Body of pancreas (tissue), 4 donors: Measurements from ENCODE around the gene PCDHGC4. TPM values are rescaled to one million over a fixed set of nuclear protein-coding genes. Genes with fewer than 3 reads are reported as not detected.

Experiments used
- ATAC-seq: fragments of 150-250 bp; one replicate; pipeline ENCODE4 v1.9.1; 2016
- DNase-seq, 4 donors: peaks; one replicate each; pipeline ENCODE4 v3.0.0-alpha.2; 2019
- H3K27ac ChIP-seq, 4 donors: fragments of 200-600 bp; sonication (generic); 1 replicate in 3 of 4; 2 replicates in 1 of 4; pipeline versions ENCODE4 v1.5.1 to v1.6.1; 2016 to 2019; ENCODE audit warnings: mild to moderate bottlenecking in 1 of 4, mixed read lengths in 1 of 4, moderate library complexity in 1 of 4
- H3K27me3 ChIP-seq, 2 donors: fragments of 200-600 bp; sonication (generic); one replicate each; pipeline ENCODE4 v1.6.0; 2016; ENCODE audit warnings: mild to moderate bottlenecking in 1 of 2
- H3K36me3 ChIP-seq, 2 donors: fragments of 200-600 bp; sonication (generic); replicated peaks in 1 of 2; 2 replicates each; pipeline ENCODE4 v1.5.1; 2016; ENCODE audit warnings: low read depth in 2 of 2; ENCODE audit not compliant: insufficient read depth in 1 of 2
- H3K4me1 ChIP-seq: fragments of 200-600 bp; sonication (generic); one replicate; pipeline ENCODE4 v1.6.0; 2016
- H3K4me3 ChIP-seq, 2 donors: fragments of 200-600 bp; sonication (generic); 1 replicate in 1 of 2; 2 replicates in 1 of 2; pipeline ENCODE4 v1.5.1; 2016 to 2019
- H3K9me3 ChIP-seq, 3 donors: fragments of 200-600 bp; sonication (generic); 1 replicate in 2 of 3; 2 replicates in 1 of 3; pipeline ENCODE4 v1.5.1; 2016
- CTCF ChIP-seq, 7 experiments: fragments of 450-650 bp in 4 of 7; fragments of 200-600 bp in 3 of 7; sonication (generic) in 3 of 7; IDR thresholded peaks; one replicate each; pipeline ENCODE4 v1.5.1; 2016 to 2019; ENCODE audit warnings: antibody characterized with exemption in 7 of 7
- POLR2A ChIP-seq, 3 donors: fragments of 450-650 bp; IDR thresholded peaks; one replicate each; pipeline ENCODE4 v1.6.1; 2016; ENCODE audit warnings: antibody characterized with exemption in 3 of 3, mild to moderate bottlenecking in 2 of 3
- WGBS, 2 donors: methylation state at CpG; one replicate each; pipeline ENCODE4 v1.1.5; 2017; 5-methylcytosine and 5-hydroxymethylcytosine counted together
- intact Hi-C: fragments of 100-400 bp; cut with DNase I; formaldehyde crosslinking; loops from one replicate; pipeline ENCODE4 v1.15.1; 2023
- total RNA-seq, 2 donors: library from RNA; depleted of rRNA; stranded (reverse); fragments of >200 nt; gene quantifications; one replicate each; pipeline ENCODE4 v1.1.0, GENCODE V29; 2016

Gene PCDHGC4
- total RNA-seq, 2 donors from 2014 or later = 1.6 to 2.0 TPM

GRCh38 chr5:141523991-141524390 is 39.2 kb downstream of the PCDHGC4 start:
- Histone ChIP-seq H3K27me3 (no peaks in the 10 kb centered on the region), H3K4me3 (no peak overlapping the region), H3K4me1 (peaks cover 42% of the 10 kb centered on the region), H3K9me3 (no peaks in the 10 kb centered on the region), H3K36me3 (peaks cover 0 to 8% of the 10 kb centered on the region in 2 donors), H3K27ac (no peak overlapping the region)
- TF ChIP-seq POLR2A (IDR thresholded peaks at IDR 0.05) = no peak
- no peak for TF ChIP-seq CTCF (IDR thresholded peaks at IDR 0.05)
- DNase-seq (no peak), ATAC-seq (no peak)
- intact Hi-C loops = no loop called here
- 93 to 95% methylated on average over 8 of the region's 8 CpGs for WGBS, 2 donors

DNA sequence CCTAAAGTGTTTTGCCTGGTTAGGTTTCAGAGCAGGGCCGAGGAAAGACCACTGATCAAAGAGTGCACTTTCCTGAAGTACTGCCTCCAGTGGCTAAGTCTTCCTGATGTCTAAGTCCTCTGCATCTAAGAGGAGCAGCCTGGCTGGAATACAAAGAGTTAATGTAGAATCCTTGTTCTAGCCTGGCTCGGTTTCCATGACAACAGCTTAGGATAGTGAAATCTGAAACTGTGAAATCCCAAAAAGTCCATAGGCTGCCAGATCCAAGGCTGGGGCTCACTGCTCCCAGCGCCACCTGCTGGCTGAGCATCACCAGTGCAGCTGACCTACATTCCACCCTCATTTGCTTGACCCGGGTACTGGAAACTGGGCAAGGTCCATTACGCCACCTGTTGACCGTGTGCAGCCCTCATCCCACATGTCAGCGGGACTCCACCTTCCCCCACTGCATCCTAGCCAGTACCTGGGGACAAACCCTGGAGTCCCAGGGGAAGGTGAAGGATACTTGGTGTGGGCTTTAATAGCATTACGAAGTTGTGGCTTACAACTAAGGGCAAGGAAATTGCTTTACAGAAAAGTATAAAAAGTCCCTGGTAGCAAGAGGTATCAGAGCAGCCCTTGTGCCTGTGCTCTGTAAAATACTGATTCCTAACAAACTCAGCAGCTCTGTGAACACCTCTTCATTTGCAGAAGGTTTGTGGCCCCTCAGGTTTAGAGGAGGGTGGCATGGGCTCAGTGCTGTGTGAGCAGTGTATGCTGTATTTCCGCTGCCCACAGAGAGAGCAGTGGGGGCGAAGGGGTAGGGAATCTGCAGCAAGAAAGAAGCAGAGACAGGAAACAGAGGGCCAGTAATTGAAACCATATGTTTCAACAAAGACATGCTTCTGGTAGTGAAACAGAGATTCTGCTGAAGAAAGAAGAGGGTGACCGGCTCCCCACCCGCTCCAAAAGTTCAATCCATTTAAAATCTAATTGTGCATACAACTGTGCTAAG is 40.1 kb downstream of the PCDHGC4 start:
- no peaks in the 10 kb centered on the region for H3K27me3 ChIP-seq
- peak; percentile 83 to 91 (median 86) for DNase-seq
- 40 to 43% methylated on average over 12 of the region's 12 CpGs for WGBS, 2 donors
- H3K4me3 ChIP-seq = no peak overlapping the region
- intact Hi-C loops = no loop called here
- peak; percentile 77 for ATAC-seq
- H3K27ac ChIP-seq = peak overlapping the region in 3 of 4 donors; percentile 49 to 60 (median 52)
- peaks cover 51% of the 10 kb centered on the region for H3K4me1 ChIP-seq
- peaks cover 0 to 8% of the 10 kb centered on the region in 2 donors for H3K36me3 ChIP-seq
- H3K9me3 ChIP-seq = no peaks in the 10 kb centered on the region
- TF ChIP-seq POLR2A (IDR thresholded peaks at IDR 0.05) = no peak
- TF ChIP-seq CTCF (IDR thresholded peaks at IDR 0.05) = peak; percentile 93 to 99 (median 97)

GRCh38 chr5:141525653-141526052 is 40.8 kb downstream of the PCDHGC4 start:
- no peaks in the 10 kb centered on the region for H3K9me3 ChIP-seq
- H3K4me3 ChIP-seq = no peak overlapping the region
- DNase-seq = peak in 3 of 4 donors; percentile 30 to 55 (median 50)

GRCh38 chr5:141527426-141527825 is 42.6 kb downstream of the PCDHGC4 start:
- Histone ChIP-seq H3K9me3 (no peaks in the 10 kb centered on the region), H3K36me3 (peaks cover 0 to 8% of the 10 kb centered on the region in 2 donors), H3K4me1 (peaks cover 43% of the 10 kb centered on the region), H3K27me3 (no peaks in the 10 kb centered on the region), H3K27ac (peak overlapping the region in 2 of 4 donors; percentile 79 to 85), H3K4me3 (no peak overlapping the region)
- DNase-seq (no peak), ATAC-seq (no peak)
- intact Hi-C loops = no loop called here
- WGBS, 2 donors = 67 to 71% methylated on average over 1 of the region's 1 CpG
- TF ChIP-seq POLR2A (IDR thresholded peaks at IDR 0.05) (no peak), CTCF (IDR thresholded peaks at IDR 0.05) (no peak)

More at GRCh38 chr5:141525653-141526052, 40.8 kb downstream of the PCDHGC4 start:
- Histone ChIP-seq H3K27ac (peak overlapping the region in 3 of 4 donors; percentile 49 to 60 (median 52)), H3K27me3 (no peaks in the 10 kb centered on the region), H3K4me1 (peaks cover 51% of the 10 kb centered on the region), H3K36me3 (peaks cover 0 to 8% of the 10 kb centered on the region in 2 donors)
- TF ChIP-seq POLR2A (IDR thresholded peaks at IDR 0.05) = no peak
- no peak for TF ChIP-seq CTCF (IDR thresholded peaks at IDR 0.05)
- WGBS, 2 donors = 52 to 64% methylated on average over 7 of the region's 7 CpGs
- intact Hi-C loops = no loop called here
- no peak for ATAC-seq
